ENCODE data around the gene MRGPRD. TPM values are rescaled to one million over a fixed set of nuclear protein-coding genes. Genes with fewer than 3 reads are reported as not detected.
"Not testable (repeated sequence)": the region's sequence is repeated elsewhere in the genome, so short reads cannot be mapped to it uniquely, and the experiment has no call there.

The MRGPRD gene
- polyA plus RNA-seq, 6 donors from 2014 or later = not detected

DNA sequence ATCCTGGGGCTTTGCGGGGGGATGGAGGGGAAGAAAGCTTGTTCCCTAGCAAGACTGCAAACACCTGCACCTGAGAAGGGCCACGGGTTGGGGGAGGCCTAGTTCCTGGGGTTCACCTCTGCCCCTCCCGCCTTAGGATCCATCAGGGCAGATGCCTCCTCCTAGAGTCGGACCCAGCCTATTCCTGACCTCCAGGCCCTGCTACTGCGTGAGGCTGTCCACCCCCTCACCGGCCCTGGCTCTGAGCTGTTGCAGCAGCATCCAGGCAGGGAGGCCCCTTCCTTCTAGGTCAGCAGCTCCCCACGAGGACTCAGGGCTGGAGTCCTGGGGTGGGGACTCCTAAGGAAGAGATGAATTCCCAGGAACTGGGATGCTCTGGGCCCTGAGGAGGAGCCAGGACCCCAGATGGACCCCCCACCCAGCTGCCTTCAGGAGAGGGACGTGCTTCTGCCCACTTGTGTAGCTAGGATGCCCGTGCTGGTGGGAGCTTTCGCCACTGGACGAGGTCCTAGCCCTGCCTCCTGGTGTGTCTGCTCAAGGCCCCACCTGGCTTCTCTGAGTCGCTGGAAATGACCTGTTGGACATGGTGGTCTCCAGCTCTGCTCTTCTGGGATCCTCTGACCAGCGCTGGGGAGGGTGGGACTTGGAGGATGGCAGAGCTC, 21.9 kb upstream of the MRGPRD start:
- Mint-ChIP-seq H3K9me3 (no peaks in the 10 kb centered on the region), H3K27ac (no peak overlapping the region), H3K36me3 (no peaks in the 10 kb centered on the region), H3K4me1 (no peaks in the 10 kb centered on the region), H3K4me3 (no peak overlapping the region), H3K27me3 (peaks cover 22 to 63% (median 43%) of the 10 kb centered on the region in 3 donors)
- DNase-seq = no peak
- no peak for ATAC-seq (ENCODE audit: low read depth in 2 of 2)

DNA sequence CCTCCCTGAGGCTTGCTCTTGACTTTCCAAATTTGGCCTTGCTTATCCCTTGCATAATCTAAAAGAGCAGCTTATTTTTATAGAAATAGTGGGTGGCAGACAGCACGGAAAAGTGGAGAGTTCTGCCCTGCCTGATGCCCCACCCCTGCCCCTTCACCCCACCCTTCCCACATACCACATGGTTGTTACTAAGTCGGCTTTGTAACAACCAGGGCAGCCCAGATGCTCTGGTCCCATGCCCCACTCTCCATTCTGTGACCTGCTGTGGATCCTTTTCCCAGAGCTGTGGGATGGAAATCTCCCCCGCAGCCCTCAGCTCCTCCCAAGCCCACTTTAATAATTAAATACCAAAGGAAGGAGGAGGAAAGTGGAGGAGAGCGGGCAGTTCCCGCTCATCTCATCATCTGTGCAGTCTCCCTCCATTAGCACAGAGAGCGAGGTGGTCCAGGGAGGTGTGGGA, 21.4 kb upstream of the MRGPRD start:
- Mint-ChIP-seq H3K4me3 (no peak overlapping the region), H3K4me1 (no peaks in the 10 kb centered on the region), H3K27me3 (peaks cover 20 to 63% (median 48%) of the 10 kb centered on the region in 3 donors), H3K36me3 (no peaks in the 10 kb centered on the region), H3K27ac (peak overlapping the region in 1 of 6 donors; percentile 78), H3K9me3 (no peaks in the 10 kb centered on the region)
- ATAC-seq (ENCODE audit: low read depth in 2 of 2) (no peak), DNase-seq (no peak)

DNA sequence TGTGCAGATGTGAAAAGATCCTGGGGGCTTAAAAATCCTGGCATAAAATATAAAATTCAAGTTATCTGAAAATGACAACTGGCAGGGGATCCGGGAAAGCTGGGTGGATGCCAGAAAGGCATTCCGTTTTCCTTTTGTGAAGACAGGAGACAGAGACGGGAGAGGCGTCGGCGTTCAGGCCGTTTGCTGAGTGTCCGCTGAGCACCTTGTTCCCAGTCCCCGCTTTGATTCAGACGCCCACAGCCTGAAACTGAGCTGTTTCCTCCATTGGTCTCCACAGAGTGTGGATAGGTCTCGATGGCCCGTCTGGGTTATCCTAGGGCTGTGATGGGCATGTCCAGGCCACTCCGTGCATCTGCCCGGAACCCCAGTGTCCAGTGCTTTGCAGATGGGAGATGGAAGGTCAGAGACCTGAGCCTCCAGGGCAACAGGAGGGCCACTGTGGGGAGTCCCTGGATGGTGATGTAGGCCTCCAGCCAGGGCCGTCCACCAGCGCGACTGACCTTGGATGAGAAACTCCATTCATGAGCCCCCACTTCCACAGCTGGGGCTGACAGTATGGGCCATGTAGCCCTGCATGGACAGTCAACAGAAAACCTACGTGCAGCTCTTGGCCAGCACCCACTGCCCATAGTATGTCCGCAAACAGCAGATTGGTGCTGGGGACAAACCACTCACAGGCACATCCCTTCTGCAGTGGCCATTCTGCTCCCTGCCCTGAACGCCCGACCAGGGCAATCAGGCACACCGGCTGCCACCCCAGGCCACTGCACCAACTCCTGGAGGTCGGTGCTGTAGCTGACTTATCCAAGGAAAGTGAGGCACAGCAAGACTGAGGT, 20.7 kb upstream of the MRGPRD start:
- H3K27me3 Mint-ChIP-seq = peaks cover 16 to 69% (median 55%) of the 10 kb centered on the region in 3 donors
- H3K4me3 Mint-ChIP-seq = peak overlapping the region in 1 of 8 donors; percentile 9
- H3K36me3 Mint-ChIP-seq = no peaks in the 10 kb centered on the region
- no peak for ATAC-seq (ENCODE audit: low read depth in 2 of 2)
- no peak overlapping the region for H3K27ac Mint-ChIP-seq
- no peaks in the 10 kb centered on the region for H3K4me1 Mint-ChIP-seq
- no peak for DNase-seq
- H3K9me3 Mint-ChIP-seq = no peaks in the 10 kb centered on the region

DNA sequence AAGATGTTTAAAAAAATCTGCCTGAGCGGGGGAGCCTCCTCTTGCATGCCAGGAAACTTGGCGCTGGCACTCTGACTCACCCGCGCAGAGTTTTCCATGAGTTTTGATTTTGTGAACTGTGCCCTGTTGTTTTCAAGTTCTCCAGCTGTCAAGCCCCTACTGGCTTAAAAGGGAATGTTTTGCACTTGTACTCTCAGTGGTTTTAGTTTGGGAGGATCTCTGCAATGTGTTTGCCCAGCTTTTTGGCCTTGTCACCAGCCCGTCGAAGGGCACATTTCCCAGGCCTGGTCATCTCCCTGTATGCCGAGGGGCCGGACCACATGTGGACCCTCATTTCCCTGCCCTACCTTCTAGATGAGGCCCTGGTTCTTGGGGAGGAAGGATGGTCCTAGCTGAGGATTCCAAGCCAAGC, 20.1 kb upstream of the MRGPRD start:
- no peak for DNase-seq

DNA sequence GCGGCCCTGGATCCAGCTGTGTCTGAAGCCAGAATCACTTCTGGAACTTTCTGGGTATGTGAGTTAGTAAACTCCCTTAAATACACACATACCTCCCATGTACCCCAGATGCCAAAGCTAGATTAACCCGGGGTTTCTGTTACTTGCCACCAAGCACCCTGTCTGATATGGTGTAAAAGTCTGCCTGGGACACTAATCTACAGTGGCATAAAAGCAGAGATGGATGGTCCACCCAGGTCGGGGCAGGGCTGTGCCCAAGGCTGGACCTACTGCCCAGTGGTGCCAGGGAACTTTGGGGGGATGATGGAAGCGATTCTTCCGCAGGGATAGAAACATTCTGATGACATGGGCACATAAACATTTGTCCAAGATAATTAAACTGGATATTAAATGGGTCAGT, 19.6 kb upstream of the MRGPRD start:
- Mint-ChIP-seq H3K4me1 (no peaks in the 10 kb centered on the region), H3K36me3 (no peaks in the 10 kb centered on the region), H3K27me3 (peaks cover 13 to 66% (median 47%) of the 10 kb centered on the region in 3 donors), H3K9me3 (no peaks in the 10 kb centered on the region), H3K4me3 (no peak overlapping the region), H3K27ac (peak overlapping the region in 2 of 6 donors; percentile 40 to 62)
- ATAC-seq (ENCODE audit: low read depth in 2 of 2) = no peak
- no peak for DNase-seq

More for the DNA sequence above, 20.1 kb upstream of the MRGPRD start:
- no peak overlapping the region for H3K4me3 Mint-ChIP-seq
- H3K36me3 Mint-ChIP-seq = no peaks in the 10 kb centered on the region
- H3K4me1 Mint-ChIP-seq = no peaks in the 10 kb centered on the region
- peaks cover 16 to 66% (median 52%) of the 10 kb centered on the region in 3 donors for H3K27me3 Mint-ChIP-seq
- no peak for ATAC-seq (ENCODE audit: low read depth in 2 of 2)
- H3K27ac Mint-ChIP-seq = no peak overlapping the region
- no peaks in the 10 kb centered on the region for H3K9me3 Mint-ChIP-seq

DNA sequence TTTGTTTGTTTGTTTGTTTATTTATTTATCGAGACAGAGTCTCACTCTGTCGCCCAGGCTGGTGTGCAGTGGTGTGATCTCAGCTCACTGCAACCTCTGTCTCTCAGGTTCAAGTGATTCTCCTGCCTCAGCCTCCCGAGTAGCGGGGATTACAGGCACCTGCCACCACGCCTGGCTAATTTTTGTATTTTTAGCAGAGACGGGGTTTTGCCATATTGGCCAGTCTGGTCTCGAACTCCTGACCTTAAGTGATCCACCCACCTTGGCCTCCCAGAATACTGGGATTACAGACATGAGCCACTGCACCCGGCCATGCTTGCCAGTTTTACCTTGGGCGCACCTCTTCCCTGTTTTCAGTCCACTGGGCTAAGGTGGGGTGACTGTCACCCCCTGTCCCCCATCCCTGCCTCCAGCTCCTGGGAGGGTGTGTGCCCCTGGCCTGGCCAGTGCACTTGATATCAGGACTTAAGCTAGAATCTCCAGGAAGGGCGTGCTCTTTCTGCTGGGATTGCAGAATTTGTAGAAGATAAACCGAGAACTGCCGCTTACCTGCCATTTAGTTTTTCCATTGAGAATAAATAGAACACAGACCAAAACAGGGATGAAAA, 19.1 kb upstream of the MRGPRD start:
- H3K4me3 Mint-ChIP-seq; DNase-seq; H3K27ac Mint-ChIP-seq; ATAC-seq (ENCODE audit: low read depth in 2 of 2); H3K36me3 Mint-ChIP-seq; H3K4me1 Mint-ChIP-seq; H3K9me3 Mint-ChIP-seq: not testable (repeated sequence)
- peaks cover 10 to 62% (median 44%) of the 10 kb centered on the region in 3 donors for H3K27me3 Mint-ChIP-seq

DNA sequence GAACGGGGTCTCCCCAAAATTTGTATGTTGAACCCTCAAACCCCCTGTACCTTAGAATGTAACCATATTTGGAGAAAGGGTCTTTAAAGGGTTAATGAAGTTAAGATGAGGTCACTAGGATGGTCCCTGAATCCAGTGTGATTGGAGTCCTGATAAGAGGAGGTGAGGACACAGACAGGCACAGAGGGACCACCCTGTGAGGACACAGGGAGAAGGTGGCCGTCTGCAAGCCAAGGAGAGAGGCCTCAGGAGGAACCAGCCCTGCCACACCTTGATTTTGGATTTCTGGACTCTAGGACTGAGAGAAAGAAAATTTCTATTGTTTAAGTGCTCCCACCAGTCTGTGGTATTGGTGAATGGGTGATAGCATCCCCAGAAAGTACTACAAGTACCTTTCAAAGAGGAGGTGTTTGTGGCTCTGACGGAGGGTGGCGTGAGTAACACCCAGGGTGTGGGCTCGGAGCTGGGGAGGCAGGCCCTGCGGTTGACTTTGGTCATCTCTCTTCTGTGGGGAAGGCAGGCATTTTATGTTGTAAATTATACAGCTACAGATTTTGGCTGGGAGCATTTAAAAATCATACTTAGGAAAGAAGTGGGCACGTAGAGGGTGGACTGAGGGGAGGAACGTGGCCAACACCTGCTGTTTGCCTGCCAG, 18.4 kb upstream of the MRGPRD start:
- Mint-ChIP-seq H3K27me3 (peaks cover 10 to 62% (median 48%) of the 10 kb centered on the region in 3 donors), H3K4me1 (no peaks in the 10 kb centered on the region), H3K27ac (no peak overlapping the region), H3K36me3 (no peaks in the 10 kb centered on the region), H3K9me3 (no peaks in the 10 kb centered on the region), H3K4me3 (no peak overlapping the region)
- no peak for DNase-seq
- no peak for ATAC-seq (ENCODE audit: low read depth in 2 of 2)

DNA sequence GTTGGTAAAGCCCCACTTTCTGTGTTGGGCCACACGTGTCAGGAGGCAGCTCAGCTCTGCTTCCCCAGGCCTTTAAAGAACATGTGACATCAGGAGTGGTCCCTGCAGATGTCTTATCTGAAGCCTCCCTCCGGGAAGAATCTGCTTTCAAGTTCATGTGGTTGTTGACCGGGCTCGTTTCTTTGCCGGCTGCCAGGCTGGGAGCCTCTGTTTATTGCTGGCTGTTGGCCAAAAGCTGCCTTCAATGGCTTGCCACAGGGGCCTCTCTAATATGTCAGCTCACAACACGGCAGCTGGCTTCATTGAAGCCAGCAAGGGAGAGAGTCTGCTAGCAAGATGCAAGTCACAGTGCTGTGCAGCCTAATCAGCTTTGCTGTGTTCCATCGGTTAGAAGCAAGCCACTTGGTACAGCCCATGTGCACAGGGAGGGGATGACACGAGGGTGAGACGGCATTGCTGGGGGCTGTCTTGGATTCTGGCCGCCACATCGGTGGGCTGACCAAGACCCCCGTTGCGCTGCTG, 17.7 kb upstream of the MRGPRD start:
- ATAC-seq (ENCODE audit: low read depth in 2 of 2) = no peak
- Mint-ChIP-seq H3K27ac (peak overlapping the region in 1 of 6 donors; percentile 76), H3K36me3 (no peaks in the 10 kb centered on the region), H3K27me3 (peaks cover 15 to 62% (median 49%) of the 10 kb centered on the region in 3 donors), H3K9me3 (no peaks in the 10 kb centered on the region), H3K4me3 (no peak overlapping the region), H3K4me1 (no peaks in the 10 kb centered on the region)
- DNase-seq = no peak

DNA sequence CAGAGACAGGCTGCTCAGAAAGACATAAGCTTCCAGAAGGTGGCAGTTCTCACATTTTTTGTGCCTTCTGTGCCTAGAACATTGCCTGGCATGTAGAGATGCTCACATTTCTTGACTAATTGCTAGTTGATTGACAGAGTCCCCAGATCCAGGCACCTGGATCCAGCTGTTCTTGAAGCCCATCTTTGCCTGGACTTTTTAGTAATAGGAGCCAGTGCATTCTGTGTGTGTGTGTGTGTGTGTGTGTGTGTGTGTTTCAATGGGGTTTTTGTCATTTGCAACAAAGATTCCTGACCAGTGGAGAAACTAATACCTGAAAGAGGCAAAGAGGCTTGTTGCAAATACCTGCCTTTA, 17.2 kb upstream of the MRGPRD start:
- no peaks in the 10 kb centered on the region for H3K36me3 Mint-ChIP-seq
- ATAC-seq (ENCODE audit: low read depth in 2 of 2) (no peak), DNase-seq (no peak)
- H3K9me3 Mint-ChIP-seq = no peaks in the 10 kb centered on the region
- H3K27ac Mint-ChIP-seq = no peak overlapping the region
- no peaks in the 10 kb centered on the region for H3K4me1 Mint-ChIP-seq
- peaks cover 19 to 62% (median 48%) of the 10 kb centered on the region in 3 donors for H3K27me3 Mint-ChIP-seq
- no peak overlapping the region for H3K4me3 Mint-ChIP-seq

DNA sequence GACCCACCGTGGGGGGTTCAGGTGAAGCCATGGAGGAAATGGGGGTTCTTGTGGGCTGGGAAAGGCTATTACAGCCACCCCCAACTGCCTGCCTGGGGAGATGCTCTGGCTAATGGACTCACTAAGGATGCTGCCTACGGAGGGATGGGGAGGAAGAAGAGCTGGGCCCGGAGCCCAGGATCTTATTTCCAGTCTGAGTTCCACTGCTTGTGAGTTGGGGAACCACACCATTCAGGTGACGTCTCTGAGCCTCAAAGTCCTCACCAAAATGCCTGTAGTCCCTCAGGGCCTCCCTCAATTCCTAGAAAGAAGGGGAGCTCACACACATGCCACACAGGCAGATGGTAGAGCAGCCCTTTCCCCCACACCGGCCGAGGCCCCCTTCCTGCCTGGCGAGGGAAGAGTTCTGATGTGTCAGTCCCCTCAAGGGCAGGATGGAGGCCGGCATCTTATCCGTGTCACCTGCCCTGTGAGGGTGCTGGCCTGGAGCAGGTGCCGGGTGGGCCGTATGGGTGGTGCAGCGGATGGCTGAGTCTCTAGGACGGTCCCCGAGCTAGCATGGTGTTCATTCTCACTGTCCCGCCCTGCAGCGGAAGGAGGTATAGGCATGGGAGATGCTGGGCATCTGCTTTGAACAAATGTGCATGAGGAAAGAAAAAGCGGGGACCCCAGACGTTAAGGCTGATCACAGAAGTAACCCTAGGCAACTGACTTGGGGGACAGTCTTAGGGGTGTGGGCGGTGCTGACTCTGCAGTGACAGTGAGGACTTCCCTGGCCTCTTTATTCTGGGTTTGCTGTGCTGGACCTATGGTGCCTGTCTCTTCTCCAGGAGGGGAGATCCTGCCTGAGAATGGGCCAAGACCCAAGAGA, 16.6 kb upstream of the MRGPRD start:
- Mint-ChIP-seq H3K36me3 (no peaks in the 10 kb centered on the region), H3K27me3 (peaks cover 20 to 62% (median 52%) of the 10 kb centered on the region in 3 donors), H3K9me3 (no peaks in the 10 kb centered on the region), H3K4me1 (peaks cover 0 to under 1% (median 0%) of the 10 kb centered on the region in 3 donors), H3K27ac (peak overlapping the region in 1 of 6 donors; percentile 91), H3K4me3 (no peak overlapping the region)
- no peak for DNase-seq
- ATAC-seq (ENCODE audit: low read depth in 2 of 2) = no peak

DNA sequence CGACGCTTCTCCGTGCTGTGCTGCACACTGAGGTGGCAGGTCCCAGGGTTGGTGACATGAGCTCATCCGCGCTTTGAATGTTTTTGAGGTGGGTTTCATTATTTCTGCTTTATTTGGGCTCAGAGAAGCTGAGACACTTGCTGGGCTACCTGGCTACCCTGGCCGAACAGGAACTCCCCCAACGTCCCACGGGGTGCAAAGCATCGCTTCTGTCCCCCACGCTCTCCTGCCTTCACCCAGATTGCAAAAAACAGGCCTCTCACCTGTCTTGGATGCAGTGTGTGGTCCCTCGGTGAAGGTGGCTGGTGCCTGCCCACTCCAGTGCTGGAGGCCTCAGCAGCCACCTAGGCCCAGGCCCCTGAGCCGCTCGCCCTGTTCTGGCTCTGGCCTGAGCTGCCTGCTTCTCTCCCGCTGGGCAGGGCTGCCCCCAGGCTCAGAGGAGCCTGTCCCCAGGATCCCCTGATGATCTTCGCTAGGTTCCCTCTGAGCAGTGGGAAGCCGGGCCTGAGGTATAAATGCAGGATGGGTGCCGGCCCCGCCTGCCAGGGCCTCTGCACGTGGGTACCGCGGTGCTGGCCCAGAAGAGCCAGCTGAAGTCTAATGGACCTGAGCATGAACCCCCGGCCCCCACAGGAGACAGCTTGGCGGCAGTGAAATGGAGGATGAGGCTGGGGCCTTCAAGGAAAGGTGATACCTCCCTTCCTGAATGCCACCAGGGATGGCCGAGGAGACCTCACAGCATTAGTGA, 15.8 kb upstream of the MRGPRD start:
- H3K27ac Mint-ChIP-seq = no peak overlapping the region
- peaks cover 0 to 3% (median 0%) of the 10 kb centered on the region in 3 donors for H3K4me1 Mint-ChIP-seq
- no peaks in the 10 kb centered on the region for H3K36me3 Mint-ChIP-seq
- ATAC-seq (ENCODE audit: low read depth in 2 of 2) = no peak
- no peaks in the 10 kb centered on the region for H3K9me3 Mint-ChIP-seq
- no peak overlapping the region for H3K4me3 Mint-ChIP-seq
- no peak for DNase-seq
- H3K27me3 Mint-ChIP-seq = peaks cover 20 to 66% (median 59%) of the 10 kb centered on the region in 3 donors

DNA sequence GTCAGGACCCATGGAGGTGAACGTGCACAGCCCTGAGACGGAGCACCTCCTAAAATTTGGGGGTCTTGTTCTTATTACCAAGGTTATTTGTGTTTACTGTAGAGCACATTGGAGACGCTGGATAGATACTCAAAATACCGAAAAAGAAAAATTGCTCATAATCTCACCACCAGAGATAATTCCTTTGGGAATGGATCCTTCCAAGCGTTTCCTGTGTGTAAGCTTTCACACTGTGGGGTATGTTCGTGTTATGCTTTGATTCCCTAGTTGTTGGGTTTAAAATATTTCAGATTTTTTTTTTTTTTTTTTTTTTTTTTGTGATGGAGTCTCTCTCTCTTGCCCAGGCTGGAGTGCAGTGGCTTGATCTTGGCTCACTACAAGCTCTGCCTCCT, 14.1 kb upstream of the MRGPRD start:
- DNase-seq (no peak), ATAC-seq (ENCODE audit: low read depth in 2 of 2) (no peak)
- Mint-ChIP-seq H3K27me3 (peaks cover 27 to 72% (median 59%) of the 10 kb centered on the region in 3 donors), H3K9me3 (no peaks in the 10 kb centered on the region), H3K4me3 (peak overlapping the region in 1 of 8 donors; percentile 53), H3K27ac (no peak overlapping the region), H3K4me1 (peaks cover 0 to 3% (median 0%) of the 10 kb centered on the region in 3 donors), H3K36me3 (no peaks in the 10 kb centered on the region)
